ENCODE data around the gene BRSK1. TPM values are rescaled to one million over a fixed set of nuclear protein-coding genes. Genes with fewer than 3 reads are reported as not detected.

Gene BRSK1
- total RNA-seq, 1 donor from 2014 or later, result 5.9 TPM

DNA sequence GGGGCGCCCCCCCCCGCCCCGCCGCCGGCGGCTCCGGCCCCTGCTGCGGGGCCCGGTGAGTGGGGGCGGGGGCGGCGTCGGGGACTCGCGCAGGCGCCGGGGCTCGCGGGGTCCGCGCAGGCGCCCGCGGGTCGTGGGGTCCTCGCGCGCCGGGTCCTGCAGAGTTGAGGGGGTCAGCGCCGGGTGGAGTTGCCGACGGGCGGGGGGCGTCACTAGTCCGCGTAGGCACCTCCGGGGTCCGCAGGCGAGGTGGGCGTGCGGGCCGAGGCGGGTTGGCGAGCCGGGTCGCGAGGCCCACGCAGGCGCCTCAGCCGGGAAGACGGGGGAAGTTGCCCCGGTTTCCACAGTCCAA lies 25.3 kb upstream of the BRSK1 start:
- no peaks in the 10 kb centered on the region for H3K9me3 Mint-ChIP-seq
- peaks cover 49% of the 10 kb centered on the region for H3K4me1 Mint-ChIP-seq
- H3K27me3 Mint-ChIP-seq, result peaks cover 2% of the 10 kb centered on the region
- intact Hi-C loops (cut with micrococcal nuclease), result loop anchor here (2.0 to 10.0 kb wide), 5 partner anchors 142 to 1054 kb away; partner anchors contain the start of genes LENG9, PPP1R12C, RPS9 and U2AF2
- H3K36me3 Mint-ChIP-seq (ENCODE audit: low read depth), result peaks cover 41% of the 10 kb centered on the region
- peak overlapping the region; percentile 99 for H3K27ac Mint-ChIP-seq
- peak overlapping the region; percentile 89 for H3K4me3 Mint-ChIP-seq
- DNase-seq, result peak; percentile 85

- peaks cover 2% of the 10 kb centered on the region for H3K27me3 Mint-ChIP-seq
- peaks cover 36% of the 10 kb centered on the region for H3K36me3 Mint-ChIP-seq (ENCODE audit: low read depth)
- H3K27ac Mint-ChIP-seq, result peak within 1 kb of the TSS; percentile 99
- intact Hi-C loops (cut with micrococcal nuclease), result loop anchor here (1.0 to 10.0 kb wide), 9 partner anchors 21 to 1054 kb away; partner anchors contain the start of genes FIZ1, HSPBP1, LENG9 and PPP1R12C
- DNase-seq, result peak; percentile 98
- H3K4me3 Mint-ChIP-seq, result peak within 1 kb of the TSS; percentile 96
- H3K4me1 Mint-ChIP-seq, result peaks cover 44% of the 10 kb centered on the region
- H3K9me3 Mint-ChIP-seq, result no peaks in the 10 kb centered on the region
Measured at GRCh38 chr19:55258828-55259539, 24.8 kb upstream of the BRSK1 start, which contains the start of gene PPP6R1. TSS of gene PPP6R1 (minus strand) at chr19:55259017. CDS start at chr19:55247103, 11,914 bp downstream.

GRCh38 chr19:55259540-55260210 lies 24.1 kb upstream of the BRSK1 start:
- intact Hi-C loops (cut with micrococcal nuclease), result loop anchor here (1.0 to 10.0 kb wide), 9 partner anchors 21 to 1055 kb away; partner anchors contain the start of genes FIZ1, HSPBP1, LENG9 and PPP1R12C
- Mint-ChIP-seq H3K27me3 (peaks cover 2% of the 10 kb centered on the region), H3K36me3 (ENCODE audit: low read depth) (peaks cover 36% of the 10 kb centered on the region), H3K9me3 (no peaks in the 10 kb centered on the region), H3K27ac (peak overlapping the region; percentile 99), H3K4me1 (peaks cover 38% of the 10 kb centered on the region), H3K4me3 (peak overlapping the region; percentile 89)
- DNase-seq, result no peak

- Mint-ChIP-seq H3K4me3 (no peak overlapping the region), H3K27ac (no peak overlapping the region), H3K36me3 (ENCODE audit: low read depth) (peaks cover 27% of the 10 kb centered on the region), H3K9me3 (peaks cover 6% of the 10 kb centered on the region), H3K4me1 (peaks cover 20% of the 10 kb centered on the region), H3K27me3 (peaks cover 2% of the 10 kb centered on the region)
- intact Hi-C loops (cut with micrococcal nuclease), result no loop called here
- DNase-seq, result no peak
Measured at GRCh38 chr19:55261671-55262126, 22.1 kb upstream of the BRSK1 start.

DNA sequence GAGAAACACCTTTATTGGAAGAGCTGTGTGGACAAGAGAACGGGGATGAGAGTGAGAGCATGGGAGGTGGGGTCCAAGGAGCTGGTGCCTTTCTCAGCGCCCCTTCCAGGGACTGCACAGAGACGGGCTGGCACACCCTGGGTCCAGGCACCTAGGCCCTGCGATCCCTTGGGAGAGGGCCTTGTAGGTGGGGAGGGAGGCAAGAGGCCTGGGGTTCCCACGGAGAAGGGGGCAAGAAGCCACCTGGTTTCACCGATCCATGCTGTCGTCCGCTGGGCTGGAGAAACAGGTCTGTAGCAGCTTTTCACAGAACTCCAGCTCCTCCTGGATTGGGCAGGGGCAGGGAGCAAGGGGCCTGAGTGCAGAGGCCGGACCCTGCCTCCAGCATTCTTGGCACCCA lies 21.4 kb upstream of the BRSK1 start:
- Mint-ChIP-seq H3K4me1 (peaks cover 15% of the 10 kb centered on the region), H3K9me3 (peaks cover 6% of the 10 kb centered on the region), H3K4me3 (no peak overlapping the region), H3K36me3 (ENCODE audit: low read depth) (peaks cover 23% of the 10 kb centered on the region), H3K27ac (no peak overlapping the region), H3K27me3 (peaks cover 2% of the 10 kb centered on the region)
- intact Hi-C loops (cut with micrococcal nuclease), result no loop called here
- no peak for DNase-seq

DNA sequence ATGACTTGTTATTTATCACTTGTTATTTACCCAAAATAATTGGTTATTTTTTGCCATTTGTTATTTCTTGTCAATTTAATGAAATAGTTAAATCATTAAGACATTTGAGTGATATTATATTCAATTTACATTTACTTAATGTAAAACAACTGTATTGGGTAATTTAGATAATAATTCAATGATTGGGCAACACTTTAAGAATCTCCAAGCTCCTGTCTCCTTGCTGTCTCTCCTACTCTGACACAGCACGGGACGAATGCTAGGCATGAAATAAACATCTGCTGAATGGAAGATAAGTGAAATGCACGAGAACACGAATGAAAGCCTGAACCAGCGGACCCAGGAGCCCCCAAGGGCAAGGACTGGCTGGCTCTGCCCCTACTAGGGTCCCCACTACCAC lies 19.3 kb upstream of the BRSK1 start:
- H3K27ac Mint-ChIP-seq, result no peak overlapping the region
- H3K4me3 Mint-ChIP-seq, result no peak overlapping the region
- H3K36me3 Mint-ChIP-seq (ENCODE audit: low read depth), result peaks cover 21% of the 10 kb centered on the region
- no peak for DNase-seq
- H3K27me3 Mint-ChIP-seq, result no peaks in the 10 kb centered on the region
- intact Hi-C loops (cut with micrococcal nuclease), result no loop called here
- H3K9me3 Mint-ChIP-seq, result peaks cover 6% of the 10 kb centered on the region
- peaks cover 7% of the 10 kb centered on the region for H3K4me1 Mint-ChIP-seq

GRCh38 chr19:55265173-55265572 lies 18.6 kb upstream of the BRSK1 start:
- intact Hi-C loops (cut with micrococcal nuclease), result no loop called here
- H3K27me3 Mint-ChIP-seq, result no peaks in the 10 kb centered on the region
- no peak overlapping the region for H3K4me3 Mint-ChIP-seq
- H3K4me1 Mint-ChIP-seq, result peaks cover 6% of the 10 kb centered on the region
- peaks cover 6% of the 10 kb centered on the region for H3K9me3 Mint-ChIP-seq
- no peak overlapping the region for H3K27ac Mint-ChIP-seq
- no peak for DNase-seq
- peaks cover 21% of the 10 kb centered on the region for H3K36me3 Mint-ChIP-seq (ENCODE audit: low read depth)

DNA sequence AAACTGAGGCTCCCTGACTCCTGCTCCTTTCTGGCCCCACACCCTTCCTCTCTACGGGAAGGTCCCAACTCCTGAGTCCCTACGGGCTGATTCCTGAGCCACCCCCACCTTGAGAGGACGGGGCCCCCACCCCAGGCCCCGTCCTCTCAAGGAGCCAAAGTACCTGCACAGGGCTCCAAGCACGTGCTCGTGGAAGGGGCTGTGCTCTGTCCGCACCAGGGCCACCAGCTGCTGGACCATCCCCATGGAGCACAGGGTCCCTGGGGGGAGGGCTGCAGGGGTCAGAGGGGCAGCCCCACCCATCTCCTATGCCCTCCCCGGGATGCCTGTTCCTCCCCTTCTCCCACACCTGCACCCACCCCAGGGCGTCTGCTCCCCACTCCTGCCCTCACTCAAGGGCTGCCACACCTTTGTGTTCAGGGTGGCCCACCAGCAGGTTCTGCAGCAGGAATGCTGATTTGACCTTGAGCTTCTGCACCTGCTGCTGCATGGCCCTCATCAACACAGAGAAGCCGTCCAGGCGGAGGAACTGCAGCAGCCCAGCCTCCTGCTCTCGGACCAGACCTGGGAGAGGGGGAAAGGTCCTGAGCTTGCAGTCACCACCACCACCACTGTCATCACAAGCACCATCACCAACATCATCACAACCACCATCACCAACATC lies 17.9 kb upstream of the BRSK1 start:
- H3K4me3 Mint-ChIP-seq, result no peak overlapping the region
- H3K36me3 Mint-ChIP-seq (ENCODE audit: low read depth), result peaks cover 24% of the 10 kb centered on the region
- no peak for DNase-seq
- intact Hi-C loops (cut with micrococcal nuclease), result no loop called here
- H3K9me3 Mint-ChIP-seq, result peaks cover 6% of the 10 kb centered on the region
- H3K4me1 Mint-ChIP-seq, result peaks cover 2% of the 10 kb centered on the region
- no peak overlapping the region for H3K27ac Mint-ChIP-seq
- no peaks in the 10 kb centered on the region for H3K27me3 Mint-ChIP-seq

DNA sequence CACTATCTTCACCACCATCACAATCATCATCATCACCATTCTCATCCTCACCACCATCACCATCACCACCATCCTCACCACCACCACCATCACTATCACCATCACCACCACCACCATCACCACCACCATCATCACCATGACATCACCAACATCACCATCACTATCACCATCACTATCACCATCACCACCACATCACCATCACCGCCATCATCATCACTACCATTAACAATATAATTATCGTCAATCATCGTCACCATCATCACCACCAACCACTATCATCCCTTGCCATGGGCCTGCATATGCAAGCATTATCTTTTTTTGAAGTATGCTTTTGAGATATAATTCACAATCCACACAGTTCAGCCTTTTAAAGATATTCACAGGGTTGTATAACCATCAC lies 17.4 kb upstream of the BRSK1 start:
- peaks cover 2% of the 10 kb centered on the region for H3K4me1 Mint-ChIP-seq
- H3K27me3 Mint-ChIP-seq, result no peaks in the 10 kb centered on the region
- no peak overlapping the region for H3K4me3 Mint-ChIP-seq
- peaks cover 6% of the 10 kb centered on the region for H3K9me3 Mint-ChIP-seq
- no peak overlapping the region for H3K27ac Mint-ChIP-seq
- intact Hi-C loops (cut with micrococcal nuclease), result no loop called here
- peaks cover 26% of the 10 kb centered on the region for H3K36me3 Mint-ChIP-seq (ENCODE audit: low read depth)
- DNase-seq, result no peak

DNA sequence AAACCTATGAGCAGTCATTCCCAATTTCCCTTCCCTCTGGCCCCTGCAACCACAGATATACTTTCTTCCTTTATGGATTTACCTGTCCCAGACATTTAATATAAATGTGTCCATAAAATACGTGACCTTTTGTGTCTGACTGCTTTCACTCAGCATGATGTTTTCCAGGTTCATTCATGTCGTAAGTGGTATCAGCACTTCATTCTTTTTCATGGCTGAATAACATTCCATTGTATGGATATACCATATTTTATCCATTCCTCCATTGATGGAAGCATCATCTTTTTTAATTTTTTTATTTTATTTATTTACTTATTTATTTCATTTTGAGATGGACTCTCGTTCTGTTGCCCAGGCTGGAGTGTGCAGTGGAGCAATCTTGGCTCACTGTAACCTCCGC lies 17.0 kb upstream of the BRSK1 start:
- no peaks in the 10 kb centered on the region for H3K27me3 Mint-ChIP-seq
- no peak overlapping the region for H3K27ac Mint-ChIP-seq
- no peak for DNase-seq
- H3K36me3 Mint-ChIP-seq (ENCODE audit: low read depth), result peaks cover 27% of the 10 kb centered on the region
- peaks cover 6% of the 10 kb centered on the region for H3K9me3 Mint-ChIP-seq
- intact Hi-C loops (cut with micrococcal nuclease), result no loop called here
- H3K4me1 Mint-ChIP-seq, result peaks cover 2% of the 10 kb centered on the region
- H3K4me3 Mint-ChIP-seq, result no peak overlapping the region

DNA sequence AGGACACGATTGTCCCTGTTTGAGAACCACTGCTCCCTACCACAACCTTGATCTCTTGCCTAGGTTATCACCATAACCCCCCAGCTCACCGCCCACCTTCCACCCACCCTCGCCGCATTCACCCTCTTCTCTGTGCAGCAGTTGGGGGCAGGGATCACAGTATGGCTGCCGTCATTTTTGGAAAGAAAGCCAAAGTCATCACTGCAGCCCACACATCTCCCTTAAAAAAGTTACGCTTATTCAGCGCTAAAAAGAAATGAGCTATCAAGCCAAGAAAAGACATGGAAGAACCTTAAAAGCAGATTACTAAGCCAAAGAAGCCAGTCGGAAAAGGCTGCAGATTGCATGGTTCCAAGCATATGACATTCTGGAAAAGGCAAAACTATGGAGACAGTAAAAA lies 14.5 kb upstream of the BRSK1 start:
- peaks cover 29% of the 10 kb centered on the region for H3K36me3 Mint-ChIP-seq (ENCODE audit: low read depth)
- H3K27ac Mint-ChIP-seq, result no peak overlapping the region
- H3K4me1 Mint-ChIP-seq, result no peaks in the 10 kb centered on the region
- no peaks in the 10 kb centered on the region for H3K27me3 Mint-ChIP-seq
- peaks cover 6% of the 10 kb centered on the region for H3K9me3 Mint-ChIP-seq
- DNase-seq, result no peak
- H3K4me3 Mint-ChIP-seq, result no peak overlapping the region
- intact Hi-C loops (cut with micrococcal nuclease), result no loop called here

GRCh38 chr19:55270172-55270942 lies 13.4 kb upstream of the BRSK1 start:
- DNase-seq, result no peak
- Mint-ChIP-seq H3K4me1 (no peaks in the 10 kb centered on the region), H3K4me3 (no peak overlapping the region), H3K27ac (no peak overlapping the region), H3K36me3 (ENCODE audit: low read depth) (peaks cover 29% of the 10 kb centered on the region), H3K27me3 (no peaks in the 10 kb centered on the region), H3K9me3 (peaks cover 6% of the 10 kb centered on the region)
- intact Hi-C loops (cut with micrococcal nuclease), result no loop called here

GRCh38 chr19:55272142-55272541 lies 11.7 kb upstream of the BRSK1 start:
- Mint-ChIP-seq H3K4me3 (no peak overlapping the region), H3K27ac (no peak overlapping the region), H3K27me3 (no peaks in the 10 kb centered on the region), H3K4me1 (peaks cover 2% of the 10 kb centered on the region), H3K36me3 (ENCODE audit: low read depth) (peaks cover 28% of the 10 kb centered on the region), H3K9me3 (no peaks in the 10 kb centered on the region)
- intact Hi-C loops (cut with micrococcal nuclease), result no loop called here
- DNase-seq, result no peak
